ENCODE results near the gene CIART. TPM values are rescaled to one million over a fixed set of nuclear protein-coding genes. Genes with fewer than 3 reads are reported as not detected.
"Not testable (repeated sequence)": the region's sequence is repeated elsewhere in the genome, so short reads cannot be mapped to it uniquely, and the experiment has no call there.

The CIART gene
- 18.0 TPM for polyA plus RNA-seq (2013, experiment 1 of 2; ENCODE audit: insufficient read length)
- 12.3 TPM for polyA plus RNA-seq (2013, experiment 2 of 2; ENCODE audit: insufficient read length)

GRCh38 chr1:150281758-150282557, at the start of gene CIART:
TSS of gene CIART (plus strand) at chr1:150282554. CDS start at chr1:150283268, 714 bp downstream.
- peak; percentile 100 for DNase-seq

GRCh38 chr1:150232921-150233320, 49.4 kb upstream of the CIART start:
- DNase-seq: not testable (repeated sequence)

GRCh38 chr1:150233359-150234308, 48.7 kb upstream of the CIART start:
- DNase-seq: peak; percentile 6

GRCh38 chr1:150234309-150234565, 48.1 kb upstream of the CIART start:
- DNase-seq: no peak

GRCh38 chr1:150234566-150235293, 47.6 kb upstream of the CIART start:
- DNase-seq: peak; percentile 78

- DNase-seq: peak; percentile 9
These were observed 47.0 kb upstream of the CIART start for GRCh38 chr1:150235294-150235851.

- peak; percentile 100 for DNase-seq
These were observed 46.3 kb upstream of the CIART start, which contains the start of gene ANP32E for GRCh38 chr1:150235852-150236613. TSS of gene ANP32E (minus strand) at chr1:150236112. CDS start at chr1:150235786, 326 bp downstream.

- DNase-seq: no peak
These were observed 45.7 kb upstream of the CIART start for GRCh38 chr1:150236614-150237100.

GRCh38 chr1:150237176-150237575, 45.2 kb upstream of the CIART start:
- not testable (repeated sequence) for DNase-seq

- no peak for DNase-seq
These were observed 44.6 kb upstream of the CIART start for GRCh38 chr1:150237746-150238145.

- no peak for DNase-seq
These were observed 39.4 kb upstream of the CIART start for GRCh38 chr1:150243003-150243402.

GRCh38 chr1:150249936-150250335, 32.4 kb upstream of the CIART start:
- DNase-seq: no peak

GRCh38 chr1:150256198-150256553, 26.2 kb upstream of the CIART start:
- no peak for DNase-seq

GRCh38 chr1:150256554-150257341, 25.6 kb upstream of the CIART start:
- peak; percentile 63 for DNase-seq

GRCh38 chr1:150257624-150258585, 24.4 kb upstream of the CIART start, which contains the start of gene CA14:
TSS of gene CA14 (plus strand) at chr1:150257774. CDS start at chr1:150258129, 355 bp downstream.
- no peak for DNase-seq

GRCh38 chr1:150259217-150259616, 23.1 kb upstream of the CIART start:
- no peak for DNase-seq

GRCh38 chr1:150259758-150260669, 22.3 kb upstream of the CIART start:
- peak; percentile 4 for DNase-seq

- no peak for DNase-seq
These were observed 21.0 kb upstream of the CIART start for GRCh38 chr1:150261367-150261766.

Data from fibroblast of skin of back (primary cell).